Activated CD4-positive, alpha-beta T cell treated with anti-CD3 and anti-CD28 coated beads, Interleukin-2, amount 50 U/mL, for 1 hour (primary cell): ENCODE measurements around the gene DUSP3.
A peak's percentile ranks its signal among the peaks of the same experiment; 100 is the strongest.

Experiments
- DNase-seq: peaks from one replicate; pipeline ENCODE4 v3.0.0-alpha.2; 2020

DUSP3 gene

GRCh38 chr17:43778337-43779144 is at the start of gene DUSP3:
DUSP3 (minus strand) TSS chr17:43778977; CDS start chr17:43778924, 53 bp downstream.
- DNase-seq = peak; percentile 66

DNA sequence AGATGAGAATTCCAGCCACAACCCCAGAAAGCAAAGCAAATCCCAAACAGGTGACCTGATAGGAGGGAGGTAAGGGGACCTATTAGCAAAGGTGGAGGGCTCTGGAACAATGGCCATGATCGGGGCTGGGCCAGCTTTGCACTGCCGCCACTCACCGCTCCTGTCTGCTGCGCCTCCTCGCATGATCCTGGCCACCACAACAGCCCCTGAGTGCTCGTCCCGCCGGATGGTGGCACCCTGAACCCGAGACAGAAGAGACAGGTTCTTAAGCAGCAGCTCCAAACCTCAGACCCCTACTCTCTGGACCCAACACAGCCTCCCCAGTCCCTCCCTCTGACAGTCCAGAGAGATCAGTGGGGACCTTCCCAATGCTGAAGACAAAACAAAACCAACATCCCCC is 48.8 kb upstream of the DUSP3 start:
- no peak for DNase-seq

- no peak for DNase-seq
These were observed 47.4 kb upstream of the DUSP3 start for GRCh38 chr17:43826206-43826605.

DNA sequence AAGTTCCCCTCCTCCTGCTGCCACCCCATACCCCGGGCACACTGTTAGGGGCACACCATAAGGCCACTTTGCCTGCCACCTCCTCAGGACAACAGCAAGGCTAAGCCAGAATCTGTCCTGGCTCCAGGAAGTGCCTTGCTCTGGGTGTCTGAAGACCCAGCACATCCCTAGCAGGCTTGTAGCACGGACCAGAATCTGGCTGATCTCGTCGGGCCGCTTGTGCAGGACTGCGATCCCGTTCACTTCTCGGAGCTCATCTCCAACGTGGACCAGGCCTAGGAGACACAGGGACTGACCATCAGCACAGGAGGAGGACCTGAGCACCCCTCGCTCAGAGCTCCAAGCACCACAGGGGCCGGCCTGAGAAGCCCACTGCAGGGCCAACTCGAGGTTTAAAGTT is 46.8 kb upstream of the DUSP3 start:
- no peak for DNase-seq

- no peak for DNase-seq
These were observed 44.7 kb upstream of the DUSP3 start for GRCh38 chr17:43823350-43824084.

- DNase-seq = no peak
These were observed 43.9 kb upstream of the DUSP3 start for GRCh38 chr17:43822570-43823190.

GRCh38 chr17:43820759-43821158 is 42.0 kb upstream of the DUSP3 start:
- DNase-seq = no peak

GRCh38 chr17:43818966-43819365 is 40.2 kb upstream of the DUSP3 start:
- DNase-seq = no peak

GRCh38 chr17:43817826-43818225 is 39.0 kb upstream of the DUSP3 start:
- no peak for DNase-seq

DNA sequence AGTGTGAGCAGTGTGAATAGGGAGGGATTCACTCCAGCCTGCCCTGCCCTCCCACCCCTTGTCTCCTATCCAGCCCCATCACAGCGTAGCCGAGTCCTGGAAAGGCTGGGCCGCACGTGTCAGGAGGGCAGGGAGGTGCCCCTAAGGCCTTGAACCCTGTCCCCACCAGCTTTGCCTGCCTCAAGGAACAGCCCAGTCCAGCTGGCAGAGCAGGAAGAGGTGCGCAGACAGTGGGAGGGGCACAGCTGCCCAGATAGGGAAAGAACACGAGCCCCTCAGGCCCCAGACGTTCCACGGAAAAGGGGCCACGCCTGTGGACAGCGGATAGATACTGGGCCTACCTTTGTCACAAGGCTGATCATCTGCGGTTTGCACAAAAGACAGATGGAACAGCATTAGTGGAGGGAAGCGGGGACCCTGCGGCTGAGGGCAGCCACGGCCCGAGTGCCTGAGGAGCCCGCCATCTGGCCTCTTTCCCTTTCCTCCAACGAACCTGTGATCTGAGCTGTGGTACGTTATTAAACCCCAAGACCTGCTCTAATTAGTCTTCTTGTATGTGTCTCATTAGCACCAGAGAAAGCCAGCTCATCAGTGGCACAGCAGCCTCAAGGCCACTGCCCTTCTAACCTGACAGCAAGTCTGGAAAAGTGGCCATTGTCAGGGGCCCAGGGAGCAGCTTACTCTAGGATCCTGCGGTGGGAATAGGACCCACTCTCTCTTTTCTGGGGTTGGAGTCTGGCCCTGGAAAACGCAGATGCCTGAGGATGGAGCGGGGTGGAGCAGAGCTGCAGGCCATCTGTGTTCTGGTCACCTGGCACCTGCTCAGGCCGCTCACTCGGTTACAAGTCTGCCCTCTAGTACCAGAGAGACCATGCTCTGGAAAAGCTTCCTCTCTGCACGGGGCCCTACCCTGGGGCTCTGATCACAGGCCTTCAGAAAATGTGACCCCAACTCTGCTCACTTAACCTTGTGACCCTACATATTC is 37.9 kb upstream of the DUSP3 start:
- no peak for DNase-seq

- DNase-seq = no peak
These were observed 35.9 kb upstream of the DUSP3 start for GRCh38 chr17:43814714-43815113.

GRCh38 chr17:43814026-43814425 is 35.2 kb upstream of the DUSP3 start:
- DNase-seq = no peak

DNA sequence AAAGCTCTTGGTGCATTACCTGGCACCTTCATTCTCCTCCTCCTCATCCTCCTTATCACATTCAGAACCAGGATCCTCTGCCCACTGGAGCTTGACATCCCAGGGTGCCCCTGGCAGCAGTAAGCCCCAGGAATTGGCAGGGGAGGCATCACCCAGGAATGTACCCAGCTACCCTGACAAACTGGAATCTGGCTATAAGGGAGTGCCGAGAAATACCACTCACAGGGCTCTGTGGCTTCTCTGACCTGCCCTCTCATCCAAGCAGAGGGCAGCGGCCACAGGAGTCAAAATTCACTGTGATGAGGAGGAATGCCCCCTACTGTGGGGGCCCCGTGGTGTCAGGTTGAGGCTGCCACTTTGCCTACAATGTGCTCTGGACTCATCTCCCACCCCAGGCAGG is 34.6 kb upstream of the DUSP3 start:
- DNase-seq = no peak

GRCh38 chr17:43812396-43813265 is 33.9 kb upstream of the DUSP3 start:
- no peak for DNase-seq

- no peak for DNase-seq
These were observed 32.0 kb upstream of the DUSP3 start for GRCh38 chr17:43810823-43811222.

DNA sequence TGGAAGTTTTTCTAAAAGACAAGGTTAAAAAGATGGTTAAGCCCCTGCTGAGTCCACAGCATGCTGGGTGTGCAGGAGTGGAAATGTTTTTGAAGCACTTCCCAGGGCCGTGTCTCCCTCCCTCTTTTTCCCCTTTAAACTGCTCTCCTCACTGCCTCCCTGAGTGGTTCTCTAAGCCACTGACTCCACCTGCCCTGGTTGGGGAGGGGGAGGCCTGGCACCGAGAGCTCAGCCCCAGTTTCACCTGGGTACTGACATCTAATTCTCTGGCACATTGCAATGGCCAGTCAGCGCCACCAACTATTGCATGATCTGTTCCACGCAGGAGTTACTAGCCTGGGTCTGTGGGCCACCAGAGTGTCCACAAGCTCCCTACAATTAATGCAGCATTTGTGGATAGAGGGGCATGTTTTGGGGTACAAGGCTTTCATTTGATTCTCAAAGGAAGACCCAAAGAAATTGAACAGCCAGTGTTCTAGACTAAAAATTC is 31.5 kb upstream of the DUSP3 start:
- no peak for DNase-seq

DNA sequence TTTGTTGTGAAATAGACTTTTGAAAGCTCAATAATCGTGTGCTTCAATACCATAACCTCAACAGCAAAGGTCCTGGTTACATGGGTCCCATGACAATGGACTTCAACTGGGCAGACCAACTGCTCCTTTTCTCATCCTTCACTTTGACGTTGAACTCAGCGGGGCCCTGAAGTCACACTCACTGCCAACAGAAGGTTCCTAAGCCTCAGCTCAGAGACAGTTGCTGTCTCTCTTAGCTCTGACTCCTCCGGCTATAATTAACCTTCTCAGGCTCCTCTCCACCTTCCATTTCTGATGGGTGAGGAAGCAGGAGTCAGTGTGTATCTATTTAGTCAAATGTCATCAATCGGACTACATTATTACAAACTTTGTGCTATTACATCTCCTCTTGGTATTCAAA is 30.3 kb upstream of the DUSP3 start:
- no peak for DNase-seq

- DNase-seq = no peak
These were observed 29.3 kb upstream of the DUSP3 start for GRCh38 chr17:43808076-43808475.

- DNase-seq = no peak
These were observed 26.3 kb upstream of the DUSP3 start for GRCh38 chr17:43805117-43805516.

DNA sequence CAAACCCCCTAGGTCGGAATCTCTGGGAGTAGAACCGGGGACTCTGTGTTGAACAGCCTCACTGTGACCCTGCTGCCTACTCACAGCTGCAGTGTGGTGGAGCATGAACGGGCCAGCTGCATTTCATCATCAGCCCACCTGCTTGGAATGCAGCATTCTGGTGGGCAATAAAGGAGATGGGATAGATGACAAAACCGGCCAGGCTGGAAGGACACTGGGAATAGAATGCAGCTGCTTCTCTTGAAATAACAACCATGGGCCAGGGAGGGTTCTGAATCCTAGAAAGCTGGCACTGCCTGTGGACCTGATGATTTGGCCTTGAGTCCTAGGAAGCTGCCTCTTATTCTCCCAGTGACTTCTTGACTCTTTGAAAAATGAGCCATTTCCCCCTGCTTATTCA is 25.0 kb upstream of the DUSP3 start:
- DNase-seq = no peak

DNA sequence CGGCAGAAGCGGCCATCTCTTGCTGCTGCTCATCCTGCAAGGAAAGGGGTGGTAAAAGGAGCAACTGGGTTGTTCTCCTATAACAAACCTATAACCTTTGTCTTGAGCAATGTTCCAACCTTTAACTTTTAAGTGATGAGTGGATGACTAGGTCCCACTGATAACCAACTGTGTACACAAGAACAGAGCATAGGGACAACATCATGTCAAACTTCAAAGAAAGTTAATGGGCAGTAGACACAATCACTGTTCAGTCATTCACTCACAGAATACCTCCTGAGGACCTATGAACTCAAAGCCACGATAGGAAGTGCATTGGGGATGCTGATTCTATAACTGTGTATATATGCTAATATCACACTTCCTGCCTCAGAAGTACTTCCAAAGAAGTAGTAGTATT is 23.1 kb upstream of the DUSP3 start:
- DNase-seq = no peak

DNA sequence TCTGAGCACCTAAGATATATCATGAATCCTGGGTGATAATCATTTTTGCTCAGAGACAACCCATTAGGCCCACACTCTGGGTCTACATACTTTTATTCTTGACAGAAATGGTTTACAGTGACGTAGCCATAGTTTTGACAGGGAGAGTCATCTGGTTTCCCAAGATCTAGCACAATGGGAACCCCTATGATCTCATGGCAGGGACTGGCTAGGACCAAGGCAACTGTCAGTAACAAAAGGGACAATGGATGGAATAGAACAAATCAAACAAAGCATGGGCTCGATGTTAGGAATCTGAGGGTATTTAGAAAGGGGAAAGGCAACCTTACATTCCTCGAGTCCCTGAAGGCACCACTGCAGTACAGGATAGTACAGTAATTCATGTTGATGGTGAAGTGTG is 22.0 kb upstream of the DUSP3 start:
- no peak for DNase-seq
